ENCODE data around the gene CCDC61. TPM values are rescaled to one million over a fixed set of nuclear protein-coding genes. Genes with fewer than 3 reads are reported as not detected.

CCDC61 gene
- 5.3 and 6.2 TPM in 2 replicates for total RNA-seq

GRCh38 chr19:45994998-45995714, at the start of gene CCDC61:
TSS of gene CCDC61 (plus strand) at chr19:45995467. CDS start at chr19:46003019, 7,552 bp downstream.

GRCh38 chr19:45973553-45974338, 21.5 kb upstream of the CCDC61 start, which contains the start of gene NOVA2:
TSS of gene NOVA2 (minus strand) at chr19:45973865. CDS start at chr19:45973351, 514 bp downstream.

GRCh38 chr19:46022431-46023310, 27.4 kb downstream of the CCDC61 start, which contains the start of gene PGLYRP1:
TSS of gene PGLYRP1 (minus strand) at chr19:46023053. CDS start at chr19:46023021, 32 bp downstream.

GRCh38 chr19:46040952-46041500, 45.8 kb downstream of the CCDC61 start, which contains the start of gene IGFL4:
TSS of gene IGFL4 (minus strand) at chr19:46041002. CDS start at chr19:46040962, 40 bp downstream.

Other genes with a start within 250 kb of the CCDC61 start
- 4.8 and 5.8 TPM in 2 replicates for gene SIX5, start 226.2 kb upstream of the CCDC61 start, total RNA-seq
- gene DMPK, start 213.0 kb upstream of the CCDC61 start, total RNA-seq, result 5.1 and 9.6 TPM in 2 replicates
- 27.0 and 33.5 TPM in 2 replicates for gene DMWD, start 202.6 kb upstream of the CCDC61 start, total RNA-seq
- not detected in 2 replicates for gene RSPH6A, start 180.2 kb upstream of the CCDC61 start, total RNA-seq
- gene SYMPK, start 132.3 kb upstream of the CCDC61 start, total RNA-seq, result 23.6 and 24.5 TPM in 2 replicates
- 0.24 TPM in 1 of 2 replicates, not detected in the other for gene FOXA3, start 131.1 kb upstream of the CCDC61 start, total RNA-seq
- 21.7 and 26.9 TPM in 2 replicates for gene IRF2BP1, start 109.3 kb upstream of the CCDC61 start, total RNA-seq
- gene MYPOP, start 92.9 kb upstream of the CCDC61 start, total RNA-seq, result 1.7 and 2.7 TPM in 2 replicates
- not detected in 2 replicates for gene NANOS2, start 80.7 kb upstream of the CCDC61 start, total RNA-seq
- under 0.01 TPM in 1 of 2 replicates, not detected in the other for gene NOVA2, start 21.6 kb upstream of the CCDC61 start, total RNA-seq
- not detected in 2 replicates for gene PGLYRP1, start 27.6 kb downstream of the CCDC61 start, total RNA-seq
- not detected in 2 replicates for gene IGFL4, start 45.5 kb downstream of the CCDC61 start, total RNA-seq
- gene IGFL3, start 129.2 kb downstream of the CCDC61 start, total RNA-seq, result not detected in 2 replicates
- gene IGFL2, start 152.8 kb downstream of the CCDC61 start, total RNA-seq, result 0.48 and 0.85 TPM in 2 replicates
- 1.4 TPM in 1 of 2 replicates, not detected in the other for gene IGFL1, start 234.3 kb downstream of the CCDC61 start, total RNA-seq

Measured in tracheal epithelial cell (primary cell).